Measurements from ENCODE around the gene SCAF8.
"Not testable (repeated sequence)": the region's sequence is repeated elsewhere in the genome, so short reads cannot be mapped to it uniquely, and the experiment has no call there.

SCAF8 gene

DNA sequence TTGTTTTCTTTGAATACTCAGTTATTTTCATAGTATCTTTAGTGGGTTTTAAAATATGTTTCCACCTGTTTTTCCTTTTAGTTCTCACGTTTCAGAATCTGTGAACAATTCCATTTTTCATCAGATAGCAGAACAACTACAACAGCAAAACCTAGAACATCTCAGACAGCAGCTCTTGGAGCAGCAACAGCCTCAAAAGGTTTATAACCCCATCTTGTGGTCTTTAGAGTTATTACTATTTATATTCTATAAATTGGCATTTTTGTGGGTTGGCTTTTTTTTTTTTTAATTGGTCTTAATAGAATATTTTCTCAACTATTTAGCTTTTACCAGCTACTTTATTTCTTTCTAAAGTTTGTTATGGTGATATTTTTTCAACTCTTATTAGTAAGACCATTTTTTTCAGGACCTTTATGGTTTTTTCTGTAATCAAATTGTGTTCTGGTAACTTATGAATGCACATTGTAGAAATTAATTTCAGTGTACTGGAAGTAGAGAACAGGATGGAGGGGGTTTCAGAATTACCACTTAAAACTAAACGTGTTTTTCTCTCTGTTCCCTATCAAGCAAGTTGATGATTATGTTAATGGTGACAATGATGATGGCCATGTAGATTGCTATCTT lies 72.2 kb downstream of the SCAF8 start:
- WGBS (ENCODE audit: insufficient coverage, insufficient read length) = no CpG with 5 or more reads among the region's 2 CpGs
- H3K9me3 ChIP-seq (ENCODE audit: control insufficient read depth, insufficient read depth, low read length) = no peaks in the 10 kb centered on the region
- no peak overlapping the region for H3K27ac ChIP-seq (ENCODE audit: low read length)
- H3K4me1 ChIP-seq (ENCODE audit: control insufficient read depth, insufficient read depth, low read length) = no peaks in the 10 kb centered on the region
- no peak for DNase-seq (ENCODE audit: low read depth, low spot score)
- H3K4me3 ChIP-seq (ENCODE audit: low read length) = no peak overlapping the region
- no peaks in the 10 kb centered on the region for H3K27me3 ChIP-seq (ENCODE audit: control insufficient read depth, insufficient read depth, low read length)
- H3K36me3 ChIP-seq (ENCODE audit: control insufficient read depth, insufficient read depth, low read length) = peaks cover 6% of the 10 kb centered on the region; the same call in 1 of the 2 replicates

DNA sequence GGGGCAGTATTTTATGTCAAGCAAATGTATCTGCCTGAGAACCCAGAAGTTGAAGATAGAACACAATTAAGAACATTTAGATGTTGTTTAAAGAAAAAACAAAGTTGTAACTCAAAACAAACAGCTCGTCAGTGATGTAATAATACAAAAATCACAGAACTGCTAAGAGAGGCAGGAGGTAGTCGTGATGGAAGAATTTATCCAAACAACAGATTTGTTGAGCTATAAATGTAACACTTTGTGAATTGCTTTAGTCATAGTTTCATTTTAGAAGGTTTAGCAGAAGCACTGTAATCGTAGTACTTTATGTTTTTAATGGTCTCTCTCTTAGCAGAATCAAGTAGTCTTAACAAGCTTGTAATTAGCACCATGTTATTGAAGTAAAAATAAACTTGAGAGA lies 73.6 kb downstream of the SCAF8 start:
- no CpG with 5 or more reads among the region's 3 CpGs for WGBS (ENCODE audit: insufficient coverage, insufficient read length)
- H3K27ac ChIP-seq (ENCODE audit: low read length) = no peak overlapping the region

DNA sequence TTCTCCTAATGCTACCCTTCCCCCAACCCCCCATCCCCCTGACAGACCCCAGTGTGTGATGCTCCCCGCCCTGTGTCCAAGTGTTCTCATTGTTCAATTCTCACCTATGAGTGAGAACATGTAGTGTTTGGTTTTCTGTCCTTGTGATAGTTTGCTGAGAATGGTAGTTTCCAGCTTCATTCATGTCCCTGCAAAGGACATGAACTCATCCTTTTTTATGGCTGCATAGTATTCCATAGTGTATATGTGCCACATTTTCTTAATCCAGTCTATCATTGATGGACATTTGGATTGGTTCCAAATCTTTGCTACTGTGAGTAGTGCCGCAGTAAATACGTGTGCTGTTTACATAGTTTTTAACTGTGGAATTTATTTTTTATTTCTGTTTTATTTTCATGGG lies 78.4 kb downstream of the SCAF8 start:
- not testable (repeated sequence) for H3K4me1 ChIP-seq (ENCODE audit: control insufficient read depth, insufficient read depth, low read length); DNase-seq (ENCODE audit: low read depth, low spot score); H3K9me3 ChIP-seq (ENCODE audit: control insufficient read depth, insufficient read depth, low read length); H3K36me3 ChIP-seq (ENCODE audit: control insufficient read depth, insufficient read depth, low read length); H3K4me3 ChIP-seq (ENCODE audit: low read length); H3K27ac ChIP-seq (ENCODE audit: low read length); H3K27me3 ChIP-seq (ENCODE audit: control insufficient read depth, insufficient read depth, low read length)
- no CpG with 5 or more reads among the region's 3 CpGs for WGBS (ENCODE audit: insufficient coverage, insufficient read length)

More for the DNA sequence above, 73.6 kb downstream of the SCAF8 start:
- Histone ChIP-seq H3K27me3 (ENCODE audit: control insufficient read depth, insufficient read depth, low read length) (no peaks in the 10 kb centered on the region), H3K36me3 (ENCODE audit: control insufficient read depth, insufficient read depth, low read length) (peaks cover 9% of the 10 kb centered on the region; the same call in 1 of the 2 replicates), H3K4me3 (ENCODE audit: low read length) (no peak overlapping the region), H3K4me1 (ENCODE audit: control insufficient read depth, insufficient read depth, low read length) (no peaks in the 10 kb centered on the region), H3K9me3 (ENCODE audit: control insufficient read depth, insufficient read depth, low read length) (no peaks in the 10 kb centered on the region)
- DNase-seq (ENCODE audit: low read depth, low spot score) = no peak

- H3K4me1 ChIP-seq (ENCODE audit: control insufficient read depth, insufficient read depth, low read length) = no peaks in the 10 kb centered on the region
- H3K4me3 ChIP-seq (ENCODE audit: low read length) = no peak overlapping the region
- no CpG with 5 or more reads among the region's 7 CpGs for WGBS (ENCODE audit: insufficient coverage, insufficient read length)
- DNase-seq (ENCODE audit: low read depth, low spot score) = no peak
- H3K27ac ChIP-seq (ENCODE audit: low read length) = no peak overlapping the region
- no peaks in the 10 kb centered on the region for H3K27me3 ChIP-seq (ENCODE audit: control insufficient read depth, insufficient read depth, low read length)
- peaks cover 3% of the 10 kb centered on the region; the same call in 1 of the 2 replicates for H3K36me3 ChIP-seq (ENCODE audit: control insufficient read depth, insufficient read depth, low read length)
- no peaks in the 10 kb centered on the region for H3K9me3 ChIP-seq (ENCODE audit: control insufficient read depth, insufficient read depth, low read length)
Observed at GRCh38 chr6:154814063-154814462, 80.8 kb downstream of the SCAF8 start.

DNA sequence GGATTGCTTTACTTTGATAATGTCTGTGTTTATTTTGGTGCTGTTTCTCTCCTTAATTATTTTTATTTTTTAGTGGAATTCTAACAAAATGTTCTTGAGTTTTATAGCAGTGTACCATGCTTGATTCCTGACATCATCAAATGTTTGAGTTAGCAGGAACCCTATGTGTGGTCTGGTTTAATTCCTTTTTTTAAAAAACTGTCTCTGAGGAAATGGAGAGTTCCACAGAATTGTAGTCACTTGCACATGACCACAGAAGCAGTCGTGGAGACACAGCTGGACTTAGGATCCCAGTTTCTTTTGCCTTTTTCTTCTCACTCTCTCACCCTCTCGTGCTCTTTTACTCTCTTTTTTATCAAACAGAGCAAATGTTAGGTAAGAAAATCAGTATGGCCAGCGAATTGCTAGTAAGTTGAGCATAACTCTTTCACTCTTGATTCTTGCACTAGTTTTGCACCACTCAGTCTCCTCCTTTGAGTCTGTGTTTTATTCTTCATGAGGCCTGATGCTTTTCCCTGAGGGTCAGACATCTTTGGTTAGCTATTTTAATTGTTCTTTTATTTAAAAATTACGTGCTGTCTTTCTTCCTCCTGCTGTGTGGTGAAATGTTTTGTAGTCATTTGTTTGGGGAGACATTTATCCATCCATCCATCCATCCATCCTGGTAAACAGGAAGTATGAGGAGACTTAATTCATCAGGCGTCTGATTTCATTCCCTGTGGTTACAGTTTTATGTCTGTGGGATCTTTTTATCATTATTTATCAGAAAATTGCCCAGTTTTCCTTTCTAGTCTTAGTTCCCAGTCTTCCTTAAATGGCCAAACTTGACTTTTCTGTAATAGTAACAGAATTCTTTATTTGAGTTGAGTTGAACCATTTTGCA lies 83.0 kb downstream of the SCAF8 start:
- Histone ChIP-seq H3K27me3 (ENCODE audit: control insufficient read depth, insufficient read depth, low read length) (no peaks in the 10 kb centered on the region), H3K9me3 (ENCODE audit: control insufficient read depth, insufficient read depth, low read length) (no peaks in the 10 kb centered on the region), H3K27ac (ENCODE audit: low read length) (no peak overlapping the region), H3K36me3 (ENCODE audit: control insufficient read depth, insufficient read depth, low read length) (peaks cover 2% of the 10 kb centered on the region; the same call in 1 of the 2 replicates), H3K4me1 (ENCODE audit: control insufficient read depth, insufficient read depth, low read length) (no peaks in the 10 kb centered on the region), H3K4me3 (ENCODE audit: low read length) (no peak overlapping the region)
- DNase-seq (ENCODE audit: low read depth, low spot score) = no peak
- no CpG with 5 or more reads among the region's 5 CpGs for WGBS (ENCODE audit: insufficient coverage, insufficient read length)

- DNase-seq (ENCODE audit: low read depth, low spot score) = no peak
- peaks cover 2% of the 10 kb centered on the region; the same call in 1 of the 2 replicates for H3K36me3 ChIP-seq (ENCODE audit: control insufficient read depth, insufficient read depth, low read length)
- H3K4me3 ChIP-seq (ENCODE audit: low read length) = no peak overlapping the region
- no CpG with 5 or more reads among the region's 1 CpG for WGBS (ENCODE audit: insufficient coverage, insufficient read length)
- H3K27me3 ChIP-seq (ENCODE audit: control insufficient read depth, insufficient read depth, low read length) = no peaks in the 10 kb centered on the region
- H3K9me3 ChIP-seq (ENCODE audit: control insufficient read depth, insufficient read depth, low read length) = no peaks in the 10 kb centered on the region
- H3K4me1 ChIP-seq (ENCODE audit: control insufficient read depth, insufficient read depth, low read length) = no peaks in the 10 kb centered on the region
- H3K27ac ChIP-seq (ENCODE audit: low read length) = no peak overlapping the region
Observed at GRCh38 chr6:154821099-154821498, 87.9 kb downstream of the SCAF8 start.

- H3K27me3 ChIP-seq (ENCODE audit: control insufficient read depth, insufficient read depth, low read length) = no peaks in the 10 kb centered on the region
- no peaks in the 10 kb centered on the region for H3K4me1 ChIP-seq (ENCODE audit: control insufficient read depth, insufficient read depth, low read length)
- H3K36me3 ChIP-seq (ENCODE audit: control insufficient read depth, insufficient read depth, low read length) = peaks cover 2% of the 10 kb centered on the region; the same call in 1 of the 2 replicates
- no CpG with 5 or more reads among the region's 2 CpGs for WGBS (ENCODE audit: insufficient coverage, insufficient read length)
- DNase-seq (ENCODE audit: low read depth, low spot score) = no peak
- H3K9me3 ChIP-seq (ENCODE audit: control insufficient read depth, insufficient read depth, low read length) = no peaks in the 10 kb centered on the region
- no peak overlapping the region for H3K4me3 ChIP-seq (ENCODE audit: low read length)
- no peak overlapping the region for H3K27ac ChIP-seq (ENCODE audit: low read length)
Observed at GRCh38 chr6:154821638-154822037, 88.4 kb downstream of the SCAF8 start.

DNA sequence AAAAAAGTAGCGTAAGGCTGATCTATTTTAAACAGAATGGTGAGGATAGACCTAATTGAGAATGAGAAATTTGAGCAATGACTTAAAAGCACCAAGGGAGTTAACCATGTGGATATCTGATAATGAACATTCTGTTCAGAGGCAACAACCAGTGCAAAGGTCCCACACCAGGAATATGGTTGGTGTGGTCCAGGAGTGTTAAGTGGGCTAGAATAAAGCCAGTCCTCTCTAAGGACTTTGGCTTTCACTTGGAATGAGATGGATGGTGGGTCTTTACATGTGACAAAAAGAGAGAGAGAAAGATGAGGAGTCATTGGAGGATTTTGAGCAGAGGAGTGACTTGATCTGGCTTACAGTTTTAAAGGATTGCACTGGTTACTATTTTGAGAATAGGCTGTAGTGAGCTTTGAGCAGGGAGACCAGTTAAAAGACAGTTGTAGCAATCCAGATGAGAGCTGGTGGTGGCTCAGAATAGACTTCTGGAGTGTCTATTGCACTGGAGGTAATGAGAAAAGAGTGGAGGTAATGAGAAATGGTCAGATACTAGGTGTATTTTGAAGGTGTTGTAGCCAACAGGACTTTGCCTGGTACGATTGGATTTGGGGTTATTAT lies 89.8 kb downstream of the SCAF8 start:
- no peak for DNase-seq (ENCODE audit: low read depth, low spot score)
- Histone ChIP-seq H3K4me3 (ENCODE audit: low read length) (no peak overlapping the region), H3K9me3 (ENCODE audit: control insufficient read depth, insufficient read depth, low read length) (no peaks in the 10 kb centered on the region), H3K27ac (ENCODE audit: low read length) (no peak overlapping the region), H3K4me1 (ENCODE audit: control insufficient read depth, insufficient read depth, low read length) (no peaks in the 10 kb centered on the region), H3K36me3 (ENCODE audit: control insufficient read depth, insufficient read depth, low read length) (peaks cover 2% of the 10 kb centered on the region; the same call in 1 of the 2 replicates), H3K27me3 (ENCODE audit: control insufficient read depth, insufficient read depth, low read length) (no peaks in the 10 kb centered on the region)
- 100% methylated on average over 1 of the region's 2 CpGs for WGBS (ENCODE audit: insufficient coverage, insufficient read length)

DNA sequence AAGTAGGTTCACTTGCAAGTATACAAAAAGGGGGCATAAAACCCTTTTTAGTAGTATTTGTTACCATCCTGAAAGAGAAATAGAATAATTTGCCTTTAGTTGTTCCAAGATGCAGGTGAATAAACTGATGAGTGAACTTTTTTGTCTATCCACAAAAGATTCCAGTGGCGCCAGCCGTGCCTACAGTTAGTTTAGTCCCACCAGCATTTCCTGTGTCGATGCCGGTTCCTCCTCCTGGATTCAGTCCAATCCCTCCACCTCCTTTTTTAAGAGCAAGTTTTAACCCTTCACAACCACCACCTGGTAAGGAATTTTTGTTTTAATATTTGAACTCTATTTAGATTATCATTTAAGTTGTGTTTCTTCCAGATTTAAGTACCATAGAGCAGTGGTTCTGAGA lies 90.9 kb downstream of the SCAF8 start:
- Histone ChIP-seq H3K27ac (ENCODE audit: low read length) (no peak overlapping the region), H3K27me3 (ENCODE audit: control insufficient read depth, insufficient read depth, low read length) (no peaks in the 10 kb centered on the region), H3K4me1 (ENCODE audit: control insufficient read depth, insufficient read depth, low read length) (no peaks in the 10 kb centered on the region), H3K9me3 (ENCODE audit: control insufficient read depth, insufficient read depth, low read length) (no peaks in the 10 kb centered on the region), H3K4me3 (ENCODE audit: low read length) (no peak overlapping the region), H3K36me3 (ENCODE audit: control insufficient read depth, insufficient read depth, low read length) (peaks cover 2% of the 10 kb centered on the region; the same call in 1 of the 2 replicates)
- DNase-seq (ENCODE audit: low read depth, low spot score) = no peak
- no CpG with 5 or more reads among the region's 4 CpGs for WGBS (ENCODE audit: insufficient coverage, insufficient read length)

GRCh38 chr6:154829970-154830369 lies 96.8 kb downstream of the SCAF8 start:
- Histone ChIP-seq H3K36me3 (ENCODE audit: control insufficient read depth, insufficient read depth, low read length) (peaks cover 2% of the 10 kb centered on the region; the same call in 1 of the 2 replicates), H3K27ac (ENCODE audit: low read length) (no peak overlapping the region), H3K4me1 (ENCODE audit: control insufficient read depth, insufficient read depth, low read length) (no peaks in the 10 kb centered on the region), H3K4me3 (ENCODE audit: low read length) (no peak overlapping the region), H3K27me3 (ENCODE audit: control insufficient read depth, insufficient read depth, low read length) (no peaks in the 10 kb centered on the region), H3K9me3 (ENCODE audit: control insufficient read depth, insufficient read depth, low read length) (no peaks in the 10 kb centered on the region)
- DNase-seq (ENCODE audit: low read depth, low spot score) = no peak
- whole genome bisulfite sequencing (ENCODE audit: insufficient coverage, insufficient read length) = no CpG with 5 or more reads among the region's 1 CpG
